Mucosa of rectum (tissue), 2 donors: ENCODE results near the gene CRELD2.
A peak's percentile ranks its signal among the peaks of the same experiment; 100 is the strongest.

Source experiments
- H3K27ac ChIP-seq, 2 donors: one replicate each; pipeline ENCODE4 v1.7.0; 2013; ENCODE audit warnings: inconsistent platforms in 2 of 2, low read depth in 2 of 2, low read length in 2 of 2
- H3K27me3 ChIP-seq, 2 donors: one replicate each; pipeline ENCODE4 v1.7.0; 2013; ENCODE audit warnings: low read length in 2 of 2; ENCODE audit not compliant: control insufficient read depth in 2 of 2, insufficient read depth in 2 of 2
- H3K36me3 ChIP-seq, 2 donors: one replicate each; pipeline ENCODE4 v1.7.0; 2013; ENCODE audit warnings: low read length in 2 of 2; ENCODE audit not compliant: control insufficient read depth in 2 of 2, insufficient read depth in 2 of 2
- H3K4me1 ChIP-seq, 2 donors: one replicate each; pipeline ENCODE4 v1.7.0; 2013; ENCODE audit warnings: low read length in 2 of 2, mild to moderate bottlenecking in 1 of 2; ENCODE audit not compliant: control insufficient read depth in 2 of 2, insufficient read depth in 2 of 2
- H3K4me3 ChIP-seq, 2 donors: one replicate each; pipeline ENCODE4 v1.7.0; 2013; ENCODE audit warnings: low read length in 2 of 2
- H3K9ac ChIP-seq, 2 donors: one replicate each; pipeline ENCODE4 v1.7.0; 2013; ENCODE audit warnings: low read length in 2 of 2, low read depth in 1 of 2, mild to moderate bottlenecking in 1 of 2
- H3K9me3 ChIP-seq, 2 donors: one replicate each; pipeline ENCODE4 v1.7.0; 2013; ENCODE audit warnings: low read length in 2 of 2; ENCODE audit not compliant: control insufficient read depth in 2 of 2
- donor health status: healthy.
- donor health status: Normal muscosa, but diverticular disease.

Gene CRELD2

GRCh38 chr22:49976439-49977175 is 58.2 kb downstream of the CRELD2 start:
- peak overlapping the region in 1 of 2 donors; percentile 52 for H3K27ac ChIP-seq

More at GRCh38 chr22:49976439-49977175, 58.2 kb downstream of the CRELD2 start:
- Histone ChIP-seq H3K36me3 (no peaks in the 10 kb centered on the region), H3K9ac (no peak overlapping the region), H3K4me1 (peaks cover 5 to 10% of the 10 kb centered on the region in 2 donors), H3K27me3 (no peaks in the 10 kb centered on the region), H3K4me3 (no peak overlapping the region), H3K9me3 (no peaks in the 10 kb centered on the region)
